VCaP (cell line): ENCODE data around the gene ROR1.

Experiments used
- H3K27ac ChIP-seq: fragments of 450-650 bp; 2 replicates; pipeline ENCODE4 v1.5.1; 2017
- CTCF ChIP-seq: fragments of 450-650 bp; conservative IDR thresholded peaks from 2 replicates; pipeline ENCODE4 v1.5.1; 2017; ENCODE audit warnings: mild to moderate bottlenecking, moderate library complexity

Gene ROR1

GRCh38 chr1:64127297-64127696 is 353.5 kb downstream of the ROR1 start:
- no peak for TF ChIP-seq CTCF
- no peak overlapping the region for H3K27ac ChIP-seq

- H3K27ac ChIP-seq, result no peak overlapping the region
- TF ChIP-seq CTCF, result no peak
Measured at GRCh38 chr1:64129701-64130100, 355.9 kb downstream of the ROR1 start.

GRCh38 chr1:64131155-64131554 is 357.3 kb downstream of the ROR1 start:
- no peak overlapping the region for H3K27ac ChIP-seq
- no peak for TF ChIP-seq CTCF

GRCh38 chr1:64133036-64133435 is 359.2 kb downstream of the ROR1 start:
- TF ChIP-seq CTCF, result no peak
- H3K27ac ChIP-seq, result no peak overlapping the region

GRCh38 chr1:64135462-64136223 is 361.8 kb downstream of the ROR1 start:
- H3K27ac ChIP-seq, result no peak overlapping the region
- TF ChIP-seq CTCF, result no peak

GRCh38 chr1:64136296-64136695 is 362.5 kb downstream of the ROR1 start:
- no peak overlapping the region; the same call in 1 of the 2 replicates for H3K27ac ChIP-seq
- TF ChIP-seq CTCF, result no peak

GRCh38 chr1:64136752-64137411 is 363.1 kb downstream of the ROR1 start:
- TF ChIP-seq CTCF, result peak; percentile 89
- H3K27ac ChIP-seq, result peak overlapping the region; percentile 22; the same call in 1 of the 2 replicates
